ENCODE measurements around the gene PSMC3. TPM values are rescaled to one million over a fixed set of nuclear protein-coding genes. Genes with fewer than 3 reads are reported as not detected.

The PSMC3 gene
- total RNA-seq, 1 donor = 150 TPM

- no peak overlapping the region for H3K4me3 ChIP-seq (ENCODE audit: low read depth, low read length)
- DNase-seq (ENCODE audit: low read depth) = no peak
- TF ChIP-seq CTCF (IDR thresholded peaks at IDR 0.05; ENCODE audit: insufficient read depth, low read depth, low read length) = no peak
These were observed 5.3 kb upstream of the PSMC3 start for GRCh38 chr11:47431356-47432083.

GRCh38 chr11:47430524-47430923, 4.3 kb upstream of the PSMC3 start:
- no peak for DNase-seq (ENCODE audit: low read depth)
- TF ChIP-seq CTCF (IDR thresholded peaks at IDR 0.05; ENCODE audit: insufficient read depth, low read depth, low read length) = no peak
- no peak overlapping the region for H3K4me3 ChIP-seq (ENCODE audit: low read depth, low read length)

GRCh38 chr11:47425611-47426010, 628 bp downstream of the PSMC3 start:
- DNase-seq (ENCODE audit: low read depth) = no peak
- TF ChIP-seq CTCF (IDR thresholded peaks at IDR 0.05; ENCODE audit: insufficient read depth, low read depth, low read length) = no peak
- peak overlapping the region; percentile 80 for H3K4me3 ChIP-seq (ENCODE audit: low read depth, low read length)

GRCh38 chr11:47418454-47419259, 7.6 kb downstream of the PSMC3 start:
- no peak overlapping the region for H3K4me3 ChIP-seq (ENCODE audit: low read depth, low read length)
- TF ChIP-seq CTCF (IDR thresholded peaks at IDR 0.05; ENCODE audit: insufficient read depth, low read depth, low read length) = no peak
- no peak for DNase-seq (ENCODE audit: low read depth)

GRCh38 chr11:47417712-47418111, 8.5 kb downstream of the PSMC3 start:
- no peak overlapping the region for H3K4me3 ChIP-seq (ENCODE audit: low read depth, low read length)
- no peak for DNase-seq (ENCODE audit: low read depth)
- no peak for TF ChIP-seq CTCF (IDR thresholded peaks at IDR 0.05; ENCODE audit: insufficient read depth, low read depth, low read length)

- no peak overlapping the region for H3K4me3 ChIP-seq (ENCODE audit: low read depth, low read length)
- DNase-seq (ENCODE audit: low read depth) = peak; percentile 97
- TF ChIP-seq CTCF (IDR thresholded peaks at IDR 0.05; ENCODE audit: insufficient read depth, low read depth, low read length) = no peak
These were observed 10.2 kb downstream of the PSMC3 start for GRCh38 chr11:47415949-47416472.

Measured in fibroblast of villous mesenchyme (primary cell).